Muscle of back (tissue), 11 donors: ENCODE data around the gene ITPA. TPM values are rescaled to one million over a fixed set of nuclear protein-coding genes. Genes with fewer than 3 reads are reported as not detected.
A peak's percentile ranks its signal among the peaks of the same experiment; 100 is the strongest.
"Not testable (repeated sequence)": the region's sequence is repeated elsewhere in the genome, so short reads cannot be mapped to it uniquely, and the experiment has no call there.

Experiments
- DNase-seq, 3 donors: peaks; one replicate each; pipeline versions ENCODE4 v3.0.0 to v3.0.0-alpha.2; 2013
- polyA plus RNA-seq, 10 donors: library from polyadenylated mRNA; unstranded; fragments of 120-200 nt; gene quantifications; one replicate each; pipeline ENCODE4 v1.2.1, GENCODE V29; 2013; ENCODE audit not compliant: insufficient read length in 10 of 10

ITPA gene
- polyA plus RNA-seq, 10 donors: 28.9 to 46.7 (median 40.6) TPM

GRCh38 chr20:3172126-3172932 is 37.0 kb upstream of the ITPA start:
- no peak for DNase-seq

- peak; percentile 51 to 92 (median 92) for DNase-seq
Measured at GRCh38 chr20:3172933-3173609, 36.2 kb upstream of the ITPA start, which contains the start of gene LZTS3. TSS of gene LZTS3 (minus strand) at chr20:3173549. CDS start at chr20:3167163, 6,386 bp downstream.

- peak in 2 of 3 donors; percentile 85 to 95 for DNase-seq
Measured at GRCh38 chr20:3173610-3174441, 35.5 kb upstream of the ITPA start.

GRCh38 chr20:3174442-3175261 is 34.6 kb upstream of the ITPA start:
- DNase-seq: no peak

- DNase-seq: no peak
Measured at GRCh38 chr20:3175270-3175669, 34.0 kb upstream of the ITPA start.

GRCh38 chr20:3177746-3178485 is 31.4 kb upstream of the ITPA start:
- DNase-seq: no peak

GRCh38 chr20:3180319-3180718 is 29.0 kb upstream of the ITPA start:
- DNase-seq: no peak

- DNase-seq: no peak
Measured at GRCh38 chr20:3181270-3181669, 28.0 kb upstream of the ITPA start.

GRCh38 chr20:3182429-3182828 is 26.9 kb upstream of the ITPA start:
- not testable (repeated sequence) for DNase-seq

GRCh38 chr20:3183896-3184612 is 25.2 kb upstream of the ITPA start:
- no peak for DNase-seq

- DNase-seq: not testable (repeated sequence)
Measured at GRCh38 chr20:3187861-3188260, 21.4 kb upstream of the ITPA start.

- no peak for DNase-seq
Measured at GRCh38 chr20:3188823-3189413, 20.4 kb upstream of the ITPA start.

GRCh38 chr20:3189561-3190131 is 19.7 kb upstream of the ITPA start:
- DNase-seq: no peak

- no peak for DNase-seq
Measured at GRCh38 chr20:3190681-3191111, 18.6 kb upstream of the ITPA start.

- no peak for DNase-seq
Measured at GRCh38 chr20:3192226-3193015, 16.9 kb upstream of the ITPA start.

- DNase-seq: no peak
Measured at GRCh38 chr20:3193806-3194616, 15.3 kb upstream of the ITPA start.

GRCh38 chr20:3194617-3195280 is 14.5 kb upstream of the ITPA start:
- DNase-seq: no peak
